Aorta (tissue), 5 donors: ENCODE results near the gene ATP2B2. TPM values are rescaled to one million over a fixed set of nuclear protein-coding genes. Genes with fewer than 3 reads are reported as not detected.
A peak's percentile ranks its signal among the peaks of the same experiment; 100 is the strongest.

Experiments
- ATAC-seq: fragments of 200-7000 bp; cut with Tn5 transposase; one replicate; pipeline ENCODE4 v1.9.1; 2022; ENCODE audit warnings: moderate library complexity; ENCODE audit not compliant: low FRiP score
- DNase-seq, 2 donors: peaks; one replicate each; pipeline ENCODE4 v3.0.0-alpha.2; 2020
- H3K27ac ChIP-seq, 2 donors: one replicate each; pipeline ENCODE4 v1.5.1; 2013; ENCODE audit warnings: low read length in 2 of 2, mild to moderate bottlenecking in 2 of 2, moderate library complexity in 2 of 2, control low read depth in 1 of 2, inconsistent platforms in 1 of 2, low read depth in 1 of 2
- H3K27me3 ChIP-seq, 2 donors: one replicate each; pipeline ENCODE4 v1.6.1; 2013; ENCODE audit warnings: control low read depth in 1 of 2, low read length in 1 of 2, mild to moderate bottlenecking in 1 of 2, moderate library complexity in 1 of 2; ENCODE audit not compliant: insufficient read depth in 2 of 2, control insufficient read depth in 1 of 2
- H3K36me3 ChIP-seq, 2 donors: one replicate each; pipeline ENCODE4 v1.6.1; 2013; ENCODE audit warnings: control low read depth in 1 of 2, low read length in 1 of 2, mild to moderate bottlenecking in 1 of 2; ENCODE audit not compliant: insufficient read depth in 2 of 2, control insufficient read depth in 1 of 2
- H3K4me1 ChIP-seq, 2 donors: one replicate each; pipeline ENCODE4 v1.6.1; 2013; ENCODE audit warnings: low read length in 2 of 2, control low read depth in 1 of 2, mild to moderate bottlenecking in 1 of 2, moderate library complexity in 1 of 2; ENCODE audit not compliant: insufficient read depth in 2 of 2, control insufficient read depth in 1 of 2
- H3K4me3 ChIP-seq, 2 donors: one replicate each; pipeline ENCODE4 v1.5.1; 2013; ENCODE audit warnings: low read length in 2 of 2, control low read depth in 1 of 2, mild to moderate bottlenecking in 1 of 2
- H3K9me3 ChIP-seq: one replicate; pipeline ENCODE4 v1.6.1; 2013; ENCODE audit warnings: mild to moderate bottlenecking, low read length; ENCODE audit not compliant: control insufficient read depth
- WGBS, 2 donors: extraction: QIAGEN DNeasy Blood & Tissue Kit; methylation state at CpG; one replicate each; pipeline ENCODE4 v1.1.7; 2013; 5-methylcytosine and 5-hydroxymethylcytosine counted together
- intact Hi-C, 2 donors: fragments of 100-400 bp; cut with DNase I; formaldehyde crosslinking; loops; one replicate each; pipeline versions ENCODE4 v1.14.2 to v1.15.0; 2022
- polyA plus RNA-seq, 2 donors: library from polyadenylated mRNA; stranded (reverse); fragments of 200-250 nt; gene quantifications; one replicate each; pipeline ENCODE4 v1.2.3, GENCODE V29; 2013
- total RNA-seq, 2 donors: library from RNA; stranded (reverse); fragmentation: NEBNext Ultra II Directional; extraction: Animal tissue kit (Norgen Biotek cat#: 25700); gene quantifications; one replicate each; pipeline ENCODE4 v1.2.1, GENCODE V29; 2021
- donor health status: healthy with polysubstance abuse.
- donor health status: Bipolar disorder and iron deficiency.
- donor health status: DM: no; HTN: no; CAD: no.
- donor health status: DM: no; HTN: no; CAD: no.
- donor health status: DM: yes; HTN: yes; CAD: no.

ATP2B2 gene
- total and polyA plus RNA-seq, 4 donors: 0.29 to 0.30 TPM; not detected in 2

DNA sequence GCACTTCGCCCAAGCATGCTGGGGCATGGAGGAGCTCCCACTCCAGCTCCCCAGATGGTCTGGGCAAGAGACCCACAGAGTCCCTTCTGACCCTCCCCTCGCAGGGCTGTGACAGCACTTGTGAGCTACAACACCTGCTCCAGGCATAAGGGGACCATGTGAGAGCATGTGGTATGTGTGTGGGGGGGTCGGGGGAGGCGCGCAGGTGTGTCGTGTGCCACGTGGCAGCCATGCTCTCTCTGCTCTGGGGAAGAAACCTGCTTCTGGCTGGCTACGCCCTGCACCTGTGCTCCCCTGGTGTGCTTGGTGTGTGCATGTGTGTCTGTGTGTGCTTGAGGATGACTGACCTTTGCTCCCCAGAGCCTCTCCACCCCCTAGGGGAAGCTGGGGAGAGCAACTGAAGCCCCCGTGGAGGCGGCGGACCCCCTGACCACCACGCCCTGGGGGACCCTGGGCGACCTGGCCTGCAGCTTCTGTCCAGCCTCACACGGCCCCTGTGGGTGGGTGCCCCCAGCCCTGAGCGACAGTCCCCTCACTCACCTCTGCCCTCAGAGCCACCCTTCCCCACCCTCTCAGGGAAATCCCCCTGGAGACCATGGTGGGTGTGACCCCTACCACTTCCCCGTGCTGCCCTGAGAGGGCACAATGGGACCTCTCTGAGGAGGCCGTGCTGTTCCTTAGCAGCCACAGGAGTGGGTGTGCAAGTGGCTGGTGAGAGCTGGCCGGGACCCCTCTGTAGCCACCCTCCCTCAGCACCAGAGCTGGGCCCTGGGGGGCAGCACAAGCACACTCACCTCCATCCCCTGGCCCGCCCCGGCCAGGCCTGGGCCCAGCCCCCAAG is 167.8 kb downstream of the ATP2B2 start:
- intact Hi-C loops: no loop called here
- WGBS, 2 donors: 78 to 81% methylated on average over 19 to 20 of the region's 20 CpGs
- DNase-seq: no peak
- Histone ChIP-seq H3K9me3 (no peaks in the 10 kb centered on the region), H3K4me1 (no peaks in the 10 kb centered on the region), H3K36me3 (no peaks in the 10 kb centered on the region), H3K4me3 (no peak overlapping the region), H3K27me3 (no peaks in the 10 kb centered on the region), H3K27ac (no peak overlapping the region)
- no peak for ATAC-seq

DNA sequence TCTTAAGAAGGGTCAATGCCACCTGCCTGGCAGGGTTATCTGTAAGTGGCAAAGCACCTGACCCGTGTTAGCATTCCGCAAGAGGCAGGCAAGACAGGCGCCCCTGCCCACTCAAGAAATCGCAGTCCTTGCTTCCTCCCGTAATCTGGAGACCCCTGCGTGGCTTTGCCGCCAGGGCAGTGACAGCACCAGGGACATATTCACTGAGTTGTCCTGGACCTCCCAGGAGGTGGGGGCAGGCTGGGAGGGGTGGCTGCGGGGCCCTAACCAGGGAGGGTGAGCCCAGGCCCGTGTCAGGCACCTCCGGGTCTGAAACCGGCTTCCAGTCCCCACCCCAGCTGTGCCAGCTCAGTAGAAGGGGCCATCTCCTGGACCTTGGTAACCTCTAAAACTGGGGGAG is 168.6 kb downstream of the ATP2B2 start:
- intact Hi-C loops: no loop called here
- H3K36me3 ChIP-seq: no peaks in the 10 kb centered on the region
- H3K4me3 ChIP-seq: no peak overlapping the region
- no peaks in the 10 kb centered on the region for H3K4me1 ChIP-seq
- no peaks in the 10 kb centered on the region for H3K9me3 ChIP-seq
- DNase-seq: no peak
- H3K27me3 ChIP-seq: no peaks in the 10 kb centered on the region
- WGBS, 2 donors: 88 to 89% methylated on average over 11 of the region's 11 CpGs
- ATAC-seq: no peak
- H3K27ac ChIP-seq: no peak overlapping the region

DNA sequence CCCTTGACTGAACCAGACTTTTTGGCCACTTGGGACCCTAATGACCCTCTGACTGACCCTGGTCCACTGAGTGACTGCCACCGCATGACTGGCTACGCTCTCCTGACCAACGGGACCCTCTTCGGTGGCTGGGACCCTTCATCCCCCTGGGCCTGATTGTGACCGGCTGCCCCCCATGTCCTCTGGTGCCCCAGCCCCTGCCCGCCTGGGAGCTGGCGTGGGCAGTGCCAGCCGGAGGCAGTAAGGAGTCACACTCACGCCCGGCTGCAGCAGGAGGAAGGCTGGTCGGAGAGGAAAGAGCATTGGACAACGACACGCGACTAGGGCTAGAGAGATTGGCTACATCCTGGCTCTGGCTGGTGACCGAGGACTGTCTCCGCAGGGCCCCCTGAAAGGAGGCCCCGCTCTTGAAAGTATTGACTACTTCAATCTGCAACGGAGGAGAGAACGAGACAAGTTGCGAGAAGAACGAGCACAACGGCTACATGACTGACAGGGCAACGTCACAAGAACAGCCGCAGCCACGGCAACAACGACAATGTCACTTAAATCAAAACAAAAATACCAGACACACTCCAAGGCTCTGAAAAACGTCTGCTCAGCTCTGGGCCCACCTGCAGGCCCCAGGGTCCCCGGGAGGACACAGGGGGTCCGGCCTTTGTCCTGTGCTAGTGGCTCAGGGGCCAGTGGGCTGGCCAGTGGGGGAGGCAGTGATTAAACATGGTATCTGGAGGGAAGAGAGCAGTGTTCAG is 169.3 kb downstream of the ATP2B2 start:
- Histone ChIP-seq H3K4me3 (no peak overlapping the region), H3K27me3 (no peaks in the 10 kb centered on the region), H3K9me3 (no peaks in the 10 kb centered on the region), H3K4me1 (no peaks in the 10 kb centered on the region), H3K36me3 (no peaks in the 10 kb centered on the region), H3K27ac (no peak overlapping the region)
- 80 to 81% methylated on average over 29 of the region's 29 CpGs for WGBS, 2 donors
- ATAC-seq (no peak), DNase-seq (no peak)
- intact Hi-C loops: no loop called here

DNA sequence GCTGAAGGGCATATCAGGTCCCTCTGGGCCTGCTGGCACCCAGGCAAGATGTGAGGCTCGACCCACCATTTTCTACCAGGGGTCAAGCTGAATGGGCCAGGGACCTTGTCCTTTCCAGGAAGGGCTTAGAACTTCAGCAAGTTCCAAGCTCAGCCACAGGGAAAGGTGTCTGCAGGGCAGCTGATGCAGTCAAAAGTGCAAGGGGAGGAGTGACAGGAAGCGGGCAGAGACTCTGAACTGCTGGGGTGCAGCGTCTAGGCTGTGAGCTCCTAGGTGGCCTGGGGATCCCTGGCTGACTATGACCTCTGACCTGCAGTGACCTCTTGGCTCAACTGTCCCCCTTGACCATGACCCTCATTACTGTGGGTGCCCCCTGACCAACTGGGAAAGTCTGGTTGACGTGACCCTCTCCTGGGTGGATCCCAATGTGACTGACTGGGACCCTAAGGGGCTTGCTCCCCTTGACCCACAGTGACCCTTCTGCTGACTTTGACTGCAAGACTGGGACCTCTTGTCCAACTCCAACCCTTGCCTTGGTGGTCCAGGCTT is 170.1 kb downstream of the ATP2B2 start:
- Histone ChIP-seq H3K4me1 (no peaks in the 10 kb centered on the region), H3K36me3 (no peaks in the 10 kb centered on the region), H3K27me3 (no peaks in the 10 kb centered on the region), H3K27ac (no peak overlapping the region), H3K4me3 (no peak overlapping the region), H3K9me3 (no peaks in the 10 kb centered on the region)
- DNase-seq: no peak
- no peak for ATAC-seq
- WGBS, 2 donors: 75 to 82% methylated on average over 4 of the region's 4 CpGs
- intact Hi-C loops: no loop called here

DNA sequence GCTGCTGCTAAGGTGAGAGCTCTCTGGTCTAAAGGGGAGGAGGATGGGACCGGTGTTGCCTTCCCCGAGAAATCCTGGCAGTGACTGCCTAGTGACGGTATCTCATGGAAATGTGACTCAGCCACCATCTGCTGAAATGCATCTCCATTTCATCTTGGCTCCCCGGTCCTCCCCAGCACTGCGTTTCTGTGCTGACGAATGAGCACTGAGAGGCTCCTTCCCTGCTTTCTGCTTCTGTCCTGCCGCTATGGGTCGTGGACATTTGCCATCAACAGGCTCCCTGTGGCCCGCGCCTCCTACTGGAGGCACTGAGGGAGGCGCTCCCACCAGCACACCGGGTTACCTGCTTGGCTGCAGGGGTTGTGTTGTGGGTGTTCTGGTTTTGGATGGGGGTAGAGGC is 170.9 kb downstream of the ATP2B2 start:
- no peaks in the 10 kb centered on the region for H3K9me3 ChIP-seq
- no peak overlapping the region for H3K27ac ChIP-seq
- H3K4me1 ChIP-seq: no peaks in the 10 kb centered on the region
- WGBS, 2 donors: 64 to 65% methylated on average over 12 of the region's 12 CpGs
- H3K36me3 ChIP-seq: no peaks in the 10 kb centered on the region
- ATAC-seq (no peak), DNase-seq (no peak)
- H3K4me3 ChIP-seq: no peak overlapping the region
- no peaks in the 10 kb centered on the region for H3K27me3 ChIP-seq
- intact Hi-C loops: no loop called here

DNA sequence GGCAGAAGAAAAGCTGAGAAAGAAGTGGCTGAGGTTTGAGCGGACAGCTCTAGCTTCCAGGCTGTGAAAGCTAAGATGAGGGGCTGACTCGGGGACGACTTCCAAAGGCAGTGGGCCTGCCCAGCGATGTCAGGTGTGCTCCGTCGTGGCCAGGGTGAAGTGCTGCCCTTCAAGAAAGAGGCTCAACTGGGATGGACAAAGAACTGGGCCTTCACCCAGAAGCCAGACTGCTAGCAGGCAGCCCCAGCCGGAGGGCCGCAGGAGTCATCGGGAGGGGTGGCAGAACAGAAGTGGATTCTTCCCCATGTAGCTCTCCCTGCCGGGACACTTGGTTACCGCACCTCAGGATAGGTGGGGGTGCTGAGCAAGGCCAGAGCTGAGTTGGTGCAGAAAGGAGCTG is 171.3 kb downstream of the ATP2B2 start:
- DNase-seq (peak in 1 of 2 donors; percentile 67), ATAC-seq (no peak)
- no peaks in the 10 kb centered on the region for H3K4me1 ChIP-seq
- H3K4me3 ChIP-seq: no peak overlapping the region
- no peaks in the 10 kb centered on the region for H3K36me3 ChIP-seq
- no peaks in the 10 kb centered on the region for H3K9me3 ChIP-seq
- H3K27me3 ChIP-seq: no peaks in the 10 kb centered on the region
- no peak overlapping the region for H3K27ac ChIP-seq
- intact Hi-C loops: no loop called here
- WGBS, 2 donors: 78 to 83% methylated on average over 11 of the region's 11 CpGs

DNA sequence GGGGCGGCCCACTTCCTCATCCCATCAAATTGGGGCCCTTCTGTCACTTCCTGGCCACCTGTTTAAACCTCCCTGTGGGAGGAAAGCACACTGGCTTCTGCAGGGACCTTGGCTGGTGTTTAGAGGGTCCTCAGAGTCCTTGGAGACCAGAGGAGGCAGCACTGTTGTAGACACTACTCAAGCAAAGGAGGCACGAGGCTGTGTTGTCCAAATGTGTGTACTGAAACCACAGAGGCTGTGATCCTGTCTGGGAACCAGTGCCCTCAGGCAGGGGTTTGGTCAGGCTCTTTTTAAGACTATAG is 172.1 kb downstream of the ATP2B2 start:
- no peaks in the 10 kb centered on the region for H3K27me3 ChIP-seq
- no peaks in the 10 kb centered on the region for H3K36me3 ChIP-seq
- no peak overlapping the region for H3K4me3 ChIP-seq
- intact Hi-C loops: no loop called here
- H3K27ac ChIP-seq: no peak overlapping the region
- no peak for DNase-seq
- WGBS, 2 donors: 75% methylated on average over 2 of the region's 2 CpGs
- ATAC-seq: no peak
- no peaks in the 10 kb centered on the region for H3K9me3 ChIP-seq
- no peaks in the 10 kb centered on the region for H3K4me1 ChIP-seq

DNA sequence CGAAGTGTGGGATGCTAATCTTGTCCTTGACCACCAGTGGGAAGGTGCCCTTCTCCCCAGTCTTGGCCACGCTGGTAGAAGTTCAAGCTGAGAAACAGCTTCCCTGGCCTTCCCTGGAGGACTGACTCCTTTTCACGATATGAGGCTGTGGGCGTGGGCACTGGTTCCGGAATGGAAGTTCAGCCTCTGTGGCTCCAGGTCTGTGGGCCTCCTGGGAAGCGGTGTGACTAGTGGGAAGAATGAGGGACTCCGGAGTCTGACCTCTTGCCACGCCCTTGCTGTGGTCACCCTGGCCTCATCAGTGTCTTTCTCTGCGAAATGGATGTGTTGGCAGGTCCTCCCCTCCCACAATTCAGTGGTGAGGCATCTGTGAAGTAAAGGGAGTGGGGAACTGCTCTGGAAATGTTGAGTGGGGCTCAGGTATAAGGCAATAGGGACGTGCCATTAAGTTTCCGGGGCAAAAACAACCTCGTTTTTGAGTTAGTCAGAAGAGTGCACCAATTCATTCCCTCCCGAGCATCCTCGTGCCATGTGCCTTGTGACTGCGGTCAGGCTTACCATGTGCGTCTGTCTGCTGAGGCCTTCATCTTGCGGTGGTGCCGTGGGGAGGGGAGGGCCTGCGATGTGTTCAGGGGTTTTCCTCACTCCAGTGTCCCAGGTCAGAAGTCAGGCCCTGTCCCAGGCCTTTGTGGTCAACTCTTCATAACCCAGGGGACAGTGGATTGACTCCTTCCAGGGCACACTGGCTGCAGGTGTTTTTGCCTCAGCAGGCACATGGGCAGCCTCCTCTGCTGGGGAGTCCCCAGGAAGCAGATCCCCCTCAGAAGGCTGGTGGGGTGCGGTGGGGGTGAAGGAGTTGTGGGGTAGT is 172.7 kb downstream of the ATP2B2 start:
- H3K4me1 ChIP-seq: no peaks in the 10 kb centered on the region
- H3K27ac ChIP-seq: no peak overlapping the region
- no peaks in the 10 kb centered on the region for H3K36me3 ChIP-seq
- peak; percentile 32 to 55 for DNase-seq
- no peak overlapping the region for H3K4me3 ChIP-seq
- intact Hi-C loops: no loop called here
- no peaks in the 10 kb centered on the region for H3K9me3 ChIP-seq
- H3K27me3 ChIP-seq: no peaks in the 10 kb centered on the region
- WGBS, 2 donors: 85 to 87% methylated on average over 20 of the region's 20 CpGs
- no peak for ATAC-seq
